IPS DF 4.7 (cell line): Measurements from ENCODE around the gene RIPOR3.
"Not testable (repeated sequence)": the region's sequence is repeated elsewhere in the genome, so short reads cannot be mapped to it uniquely, and the experiment has no call there.

Experiments used
- DNase-seq: peaks from one replicate; pipeline ENCODE4 v3.0.0-alpha.2; 2013; ENCODE audit warnings: low spot score; ENCODE audit errors: extremely low read depth

RIPOR3 gene

DNA sequence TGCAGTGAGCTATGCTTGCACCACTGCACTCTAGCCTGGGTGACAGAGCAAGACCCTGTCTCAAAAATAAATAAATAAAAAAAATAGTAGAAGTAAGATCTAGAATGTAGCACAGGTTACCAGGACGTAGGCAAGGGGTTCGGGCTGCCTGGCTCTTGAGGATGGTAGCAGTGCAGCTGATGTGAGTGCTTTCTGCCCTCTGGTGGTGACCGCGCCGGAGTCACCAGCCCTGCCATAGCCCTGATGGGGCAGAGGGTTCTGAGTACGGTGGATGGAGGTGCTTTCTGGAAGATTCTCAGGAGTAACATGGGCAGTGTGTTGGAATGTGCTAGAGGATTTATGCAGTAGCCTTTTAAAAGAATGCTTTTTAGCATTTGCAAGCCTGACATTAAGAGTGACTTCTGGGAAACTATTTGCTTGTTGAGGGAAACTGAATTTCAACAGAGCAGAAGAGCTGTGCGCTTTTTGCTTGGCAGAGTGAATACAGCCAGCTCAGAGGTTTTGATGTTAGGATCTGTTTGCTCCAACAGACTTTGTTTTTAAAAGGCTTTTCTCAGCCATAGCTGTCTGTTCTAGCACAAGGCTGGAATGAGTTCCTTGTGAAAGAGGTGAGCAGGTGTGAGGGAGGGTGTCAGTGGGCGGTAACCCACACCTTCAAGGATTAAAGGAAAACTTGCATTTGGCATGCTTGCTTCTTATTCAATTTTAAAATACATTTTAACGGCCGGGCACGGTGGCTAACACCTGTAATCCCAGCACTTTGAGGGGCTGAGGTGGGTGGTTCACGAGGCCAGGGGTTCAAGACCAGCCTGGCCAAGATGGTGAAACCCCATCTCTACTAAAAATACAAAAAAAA, 115.2 kb downstream of the RIPOR3 start:
- DNase-seq: no peak

DNA sequence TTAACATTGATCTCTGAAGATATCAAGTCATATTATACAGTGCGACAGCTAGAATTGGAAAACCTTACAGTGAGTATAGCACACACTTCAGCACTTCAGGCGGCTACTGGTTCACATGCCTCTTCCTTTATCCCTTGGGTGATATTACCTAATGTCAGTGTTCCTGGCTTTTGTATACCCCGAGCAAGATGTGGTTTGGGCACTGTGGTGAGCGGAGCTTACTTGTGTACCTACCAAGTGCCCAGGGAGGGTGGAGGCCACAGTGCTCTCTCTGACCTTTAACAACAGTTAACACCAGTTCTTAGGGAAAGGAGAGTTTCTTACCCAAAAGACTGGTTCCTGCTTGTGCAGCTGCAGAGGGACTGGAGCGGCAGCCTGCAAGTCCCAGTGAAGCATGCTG, 116.8 kb downstream of the RIPOR3 start:
- no peak for DNase-seq

DNA sequence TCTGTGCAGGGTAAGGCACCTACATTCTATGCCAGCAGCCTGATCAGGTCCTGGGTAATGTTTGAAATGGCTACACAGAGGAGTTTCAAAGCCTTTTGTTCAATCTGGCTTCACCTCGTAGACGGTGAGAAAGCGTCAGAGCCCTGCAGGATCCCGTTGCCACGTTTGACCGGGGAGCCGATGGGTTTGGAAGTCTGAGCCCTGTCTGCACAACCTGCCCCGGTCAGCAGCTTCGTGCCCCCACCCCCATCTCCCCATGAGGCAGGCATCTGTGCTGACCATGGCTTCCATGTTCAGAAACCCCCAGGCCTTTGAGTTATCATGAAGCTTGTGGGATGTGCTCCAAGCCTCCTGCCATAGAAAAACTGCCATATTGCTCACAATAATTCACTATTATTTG, 117.2 kb downstream of the RIPOR3 start:
- DNase-seq: no peak

DNA sequence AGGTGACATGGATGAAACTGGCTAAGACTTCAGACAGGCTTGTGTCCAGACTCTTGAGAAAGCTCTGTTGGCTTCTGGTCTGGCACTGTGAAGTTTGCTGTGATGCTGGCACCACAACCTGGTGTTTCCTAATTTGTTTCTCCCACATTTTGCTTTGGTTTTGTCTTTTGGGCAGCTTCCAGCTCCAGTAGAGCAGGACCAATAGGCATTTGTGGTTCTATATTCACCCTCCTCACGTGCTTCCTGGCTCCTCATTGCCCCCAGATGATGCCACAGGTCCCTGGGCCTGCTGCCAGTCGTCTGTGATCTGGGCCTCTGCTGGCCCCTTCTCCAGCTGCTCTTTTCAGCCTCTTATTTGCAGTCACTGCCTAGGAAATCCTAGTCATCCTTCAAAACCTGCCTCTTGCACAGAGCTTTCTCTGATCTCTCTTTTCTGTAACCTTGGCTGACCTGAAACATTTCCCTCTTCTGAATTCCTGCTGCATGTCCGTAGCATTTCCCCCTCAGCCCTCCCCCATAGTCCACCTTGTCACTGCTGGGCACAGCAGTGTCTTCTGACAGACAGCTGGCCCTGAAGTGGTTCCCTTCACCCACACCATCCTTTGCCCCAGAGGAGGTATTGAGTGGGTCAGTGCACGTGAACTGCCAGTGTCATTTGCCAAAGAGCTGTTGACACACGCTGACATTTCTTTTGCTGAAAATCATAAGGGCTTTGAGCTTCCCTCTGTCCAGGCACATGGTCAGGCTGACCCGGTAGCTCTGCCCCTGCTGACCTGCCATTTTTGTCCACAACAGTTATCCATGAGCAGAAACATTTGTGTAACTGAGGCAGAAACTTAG, 118.2 kb downstream of the RIPOR3 start:
- no peak for DNase-seq

DNA sequence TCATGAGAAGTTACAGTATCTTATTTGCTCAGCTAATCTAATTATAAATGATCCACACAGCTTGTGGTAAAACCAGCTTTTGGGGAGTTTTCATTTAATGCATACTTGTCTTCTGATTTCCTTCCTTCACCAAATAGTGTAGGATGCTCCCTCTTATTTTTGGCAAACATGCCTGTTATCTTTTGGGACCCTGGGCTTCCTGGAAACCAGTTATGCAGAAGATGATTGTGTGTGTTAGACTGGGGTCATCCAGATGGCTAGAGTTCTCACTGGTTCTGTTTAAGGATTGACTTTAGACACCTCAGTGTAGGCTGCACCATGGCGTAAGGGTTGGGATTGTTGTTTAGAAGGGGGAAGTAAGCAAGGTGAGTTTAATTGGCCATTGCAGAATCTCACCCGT, 119.9 kb downstream of the RIPOR3 start:
- no peak for DNase-seq

DNA sequence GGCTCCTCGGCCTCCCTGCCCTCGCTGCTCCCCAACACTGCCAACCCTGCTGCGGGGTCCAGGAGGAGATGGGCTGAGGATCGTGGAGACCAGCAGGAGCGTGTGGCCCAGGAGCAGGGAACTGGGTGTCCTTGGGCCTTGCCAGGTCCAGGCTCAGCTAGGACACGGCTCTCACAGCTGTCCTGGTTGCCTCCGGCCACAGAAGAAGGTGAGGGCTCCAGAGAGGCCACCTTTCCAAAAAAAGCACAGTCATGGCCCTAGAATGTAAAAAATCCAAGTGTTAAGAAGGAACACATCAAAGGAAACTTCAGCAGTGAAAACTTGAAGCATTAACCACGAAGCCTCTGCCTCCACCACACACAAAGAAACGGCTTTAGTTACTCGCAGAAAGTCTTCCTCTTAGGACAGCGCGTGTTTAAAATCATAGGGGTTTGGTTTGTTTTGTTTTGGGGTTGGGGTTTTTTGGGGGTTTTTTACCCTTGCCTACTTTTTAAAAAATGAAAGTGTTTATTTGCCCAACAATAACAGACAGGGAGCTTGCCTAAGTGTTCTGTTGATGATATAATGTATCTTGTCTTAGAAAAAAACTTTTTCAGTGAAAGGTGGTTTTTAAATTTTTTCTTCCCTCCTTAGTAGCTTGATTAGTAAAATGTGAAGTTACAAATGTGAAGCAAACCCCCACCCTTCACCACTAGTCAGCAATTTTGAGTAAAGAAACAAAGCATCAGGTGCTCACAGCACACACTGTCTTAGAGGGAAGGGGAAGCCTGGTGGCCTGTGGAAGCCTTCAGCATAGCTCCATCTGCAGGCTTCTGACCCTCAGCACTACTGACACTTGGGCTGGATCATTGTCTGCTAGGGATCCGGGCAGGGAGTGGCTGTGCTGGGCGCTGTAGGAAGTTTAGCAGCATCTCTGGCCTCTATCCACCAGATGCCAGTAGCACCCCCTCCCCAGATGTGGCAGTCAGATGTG, 121.2 kb downstream of the RIPOR3 start:
- DNase-seq: peak; percentile 11

DNA sequence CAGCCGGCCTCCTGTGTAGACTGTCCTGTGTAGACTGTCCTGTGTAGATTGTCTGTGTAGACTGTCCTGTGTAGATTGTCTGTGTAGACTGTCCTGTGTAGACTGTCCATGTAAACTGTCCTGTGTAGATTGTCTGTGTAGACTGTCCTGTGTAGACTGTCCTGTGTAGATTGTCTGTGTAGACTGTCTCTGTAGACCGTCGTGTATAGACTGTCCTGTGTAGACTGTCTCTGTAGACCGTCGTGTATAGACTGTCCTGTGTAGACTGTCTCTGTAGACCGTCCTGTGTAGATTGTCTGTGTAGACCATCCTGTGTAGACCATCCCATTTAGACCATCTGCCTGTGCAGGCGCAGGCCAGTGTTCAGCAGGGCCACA, 121.9 kb downstream of the RIPOR3 start:
- DNase-seq: not testable (repeated sequence)

DNA sequence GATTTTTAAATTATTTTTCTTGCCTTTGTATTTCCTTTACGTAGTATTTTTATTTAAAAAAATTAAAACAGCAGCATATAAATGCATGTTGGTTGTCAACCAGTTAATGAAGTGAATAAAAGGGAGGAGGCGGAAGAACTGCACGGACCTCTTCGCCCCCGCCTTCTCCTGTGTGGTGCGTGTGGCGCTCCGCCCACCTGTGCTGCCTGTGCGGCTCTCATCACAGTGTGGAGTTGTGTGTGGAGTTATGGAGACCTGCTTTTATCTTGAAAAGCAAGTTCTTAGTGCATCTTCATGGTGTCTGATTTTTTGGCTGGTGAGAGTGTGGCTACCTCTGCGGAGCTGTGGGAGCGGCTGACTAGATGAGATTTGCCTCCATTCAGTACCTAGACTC, 122.8 kb downstream of the RIPOR3 start:
- DNase-seq: no peak

DNA sequence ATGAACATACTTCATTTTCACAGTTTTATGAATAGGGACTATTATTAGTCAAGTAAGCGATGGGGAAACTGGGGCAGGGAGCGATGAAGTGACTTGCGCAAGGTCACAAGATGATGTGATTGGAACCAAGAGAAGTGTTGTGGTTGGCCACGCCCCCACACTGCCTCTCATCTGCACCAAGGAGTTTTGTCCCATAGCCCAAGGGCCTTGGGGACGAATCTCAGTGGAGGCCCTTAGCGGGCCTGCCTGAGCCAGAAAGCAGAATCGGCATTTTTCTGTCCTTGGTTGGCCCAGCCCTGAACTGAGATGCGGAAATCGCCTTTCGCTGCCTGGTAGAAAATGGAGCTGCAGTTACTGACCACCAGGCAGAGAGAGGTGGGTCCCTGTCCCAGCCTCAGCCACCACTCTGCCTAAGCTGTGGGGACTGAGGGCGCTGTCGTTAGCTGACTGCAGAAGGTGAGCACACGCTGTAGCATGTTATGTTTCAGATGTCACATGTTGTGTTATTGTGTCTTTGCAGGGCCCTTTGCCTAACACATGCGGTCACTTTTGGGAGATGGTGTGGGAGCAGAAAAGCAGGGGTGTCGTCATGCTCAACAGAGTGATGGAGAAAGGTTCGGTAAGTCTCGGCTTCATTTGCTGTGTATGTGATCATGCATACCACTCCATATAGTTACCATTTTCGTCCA, 123.3 kb downstream of the RIPOR3 start:
- no peak for DNase-seq

DNA sequence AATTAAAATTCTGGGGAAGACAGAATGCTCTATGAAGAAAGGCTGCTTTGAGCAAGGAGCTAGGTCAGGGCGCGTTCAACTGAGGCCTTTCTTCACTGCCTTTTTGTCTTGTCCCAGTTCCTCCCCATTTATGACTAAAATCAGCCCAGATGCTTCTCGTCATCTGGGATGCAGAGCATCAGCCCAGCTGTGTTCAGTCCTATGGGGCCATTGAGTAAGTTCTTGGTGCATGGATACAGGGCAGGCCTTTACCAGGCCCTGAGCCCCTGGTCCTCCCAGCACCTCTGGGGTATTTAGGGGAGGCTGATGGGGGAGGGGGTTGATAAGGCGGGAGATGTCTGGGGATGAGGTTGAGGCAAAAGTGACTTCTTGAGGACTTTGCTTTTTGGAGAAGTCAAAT, 125.5 kb downstream of the RIPOR3 start:
- DNase-seq: no peak

DNA sequence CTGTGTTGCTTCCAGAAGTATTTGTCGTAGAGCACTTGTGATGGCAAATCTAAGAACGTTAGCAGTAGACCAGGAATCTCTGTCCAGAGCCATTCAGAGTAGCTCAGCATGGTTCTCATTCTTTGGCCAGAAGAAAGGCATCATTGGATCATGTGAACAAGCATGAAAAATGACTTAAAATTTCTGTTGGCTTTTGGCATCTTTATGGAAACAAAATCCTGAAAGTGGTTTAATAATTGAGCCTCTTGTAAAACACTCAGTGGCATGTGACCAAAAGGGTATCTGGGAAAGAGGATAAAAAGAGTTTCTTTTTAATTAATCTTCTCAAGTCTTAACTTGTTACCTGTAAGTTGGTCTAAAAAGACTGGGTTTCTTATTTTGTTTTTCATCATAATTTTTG, 126.0 kb downstream of the RIPOR3 start:
- no peak for DNase-seq

DNA sequence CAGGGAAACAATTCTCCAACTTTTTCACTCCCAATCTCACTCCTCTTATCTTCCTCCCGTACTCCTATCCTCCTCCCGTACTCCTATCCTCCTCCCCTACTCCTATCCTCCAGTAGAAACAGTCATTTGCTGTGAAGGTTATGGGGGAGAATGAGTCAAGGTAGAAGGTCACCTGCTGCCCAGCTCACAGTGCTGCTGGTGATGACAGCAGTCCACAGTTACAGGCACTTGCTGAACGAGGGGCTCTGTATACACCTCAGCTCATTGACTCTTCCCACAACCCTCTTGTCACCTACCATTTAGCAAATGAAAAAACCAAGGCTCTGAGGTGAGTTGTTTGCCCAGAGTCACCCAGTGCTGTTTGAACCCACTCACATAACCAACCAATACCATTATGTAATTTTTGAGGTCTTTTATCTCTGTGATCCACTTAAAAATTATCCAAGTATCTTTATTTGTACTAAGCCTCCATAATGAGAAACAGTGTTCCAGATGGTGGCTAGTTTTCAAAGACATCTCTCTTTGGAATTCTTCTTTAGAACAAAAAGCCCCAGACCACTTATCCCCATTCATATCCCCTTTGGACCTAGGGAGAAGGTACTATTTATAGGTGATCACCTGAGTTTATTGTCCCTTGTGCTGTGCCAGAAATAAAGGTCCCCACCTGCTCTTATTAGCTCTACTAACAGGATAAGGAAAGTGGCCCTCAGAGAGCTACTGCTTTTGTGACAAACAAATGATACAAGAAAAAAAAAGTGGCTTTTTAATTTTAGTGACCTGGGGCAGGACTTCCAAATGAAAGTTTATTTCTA, 128.0 kb downstream of the RIPOR3 start:
- DNase-seq: no peak

DNA sequence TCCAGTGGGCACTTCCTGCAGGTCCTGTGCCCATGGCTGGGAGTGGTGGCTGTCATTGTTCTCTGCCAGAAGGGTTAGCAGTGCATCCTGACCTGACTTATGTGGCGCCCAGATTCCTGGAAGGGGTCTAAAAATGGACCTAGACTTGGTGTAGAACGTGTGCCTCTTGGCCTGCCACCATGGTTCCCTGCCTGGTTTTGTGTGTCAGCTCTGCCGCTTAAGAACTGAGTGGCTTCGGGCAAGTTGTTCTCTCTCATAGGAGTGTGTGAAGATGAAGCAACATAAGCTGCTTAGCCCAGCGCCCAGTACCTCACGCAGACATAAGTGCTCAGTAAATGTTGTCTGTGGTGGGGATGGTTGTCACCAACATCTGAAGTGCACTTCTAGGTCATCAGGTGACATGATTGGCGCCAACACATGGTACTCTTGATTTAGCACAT, 129.1 kb downstream of the RIPOR3 start:
- no peak for DNase-seq

DNA sequence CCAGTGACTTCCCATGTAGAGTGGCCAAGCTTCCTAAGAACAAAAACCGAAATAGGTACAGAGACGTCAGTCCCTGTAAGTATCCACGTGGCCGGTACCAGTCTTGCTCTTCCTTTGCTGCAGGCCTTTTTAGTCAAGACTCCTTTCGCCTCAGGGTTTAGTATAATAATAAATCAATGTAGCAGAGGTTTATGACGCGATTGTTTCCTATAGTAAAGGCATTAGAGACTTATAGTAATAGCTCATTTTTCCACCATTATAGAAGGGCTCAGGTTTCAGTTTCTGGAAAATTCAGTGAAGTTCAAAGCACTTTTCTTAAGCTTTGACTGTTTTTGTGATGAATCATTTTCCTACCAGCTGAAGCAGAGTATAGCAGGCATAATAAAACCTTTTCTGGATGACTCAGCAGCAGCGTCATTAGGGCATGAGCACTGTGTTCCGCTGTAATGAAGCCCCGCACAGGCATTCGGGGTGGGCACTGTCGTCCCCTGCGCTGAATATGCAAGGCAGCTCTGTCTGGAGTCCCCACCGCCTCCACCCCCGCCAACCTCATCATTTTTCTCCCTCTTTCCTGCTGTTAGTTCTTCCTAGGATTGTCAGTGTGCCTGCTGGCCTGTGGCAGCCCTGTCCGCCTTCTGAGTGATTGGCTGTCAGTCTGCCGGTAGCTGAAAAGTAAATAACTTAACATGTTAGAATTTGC, 129.8 kb downstream of the RIPOR3 start:
- DNase-seq: no peak

DNA sequence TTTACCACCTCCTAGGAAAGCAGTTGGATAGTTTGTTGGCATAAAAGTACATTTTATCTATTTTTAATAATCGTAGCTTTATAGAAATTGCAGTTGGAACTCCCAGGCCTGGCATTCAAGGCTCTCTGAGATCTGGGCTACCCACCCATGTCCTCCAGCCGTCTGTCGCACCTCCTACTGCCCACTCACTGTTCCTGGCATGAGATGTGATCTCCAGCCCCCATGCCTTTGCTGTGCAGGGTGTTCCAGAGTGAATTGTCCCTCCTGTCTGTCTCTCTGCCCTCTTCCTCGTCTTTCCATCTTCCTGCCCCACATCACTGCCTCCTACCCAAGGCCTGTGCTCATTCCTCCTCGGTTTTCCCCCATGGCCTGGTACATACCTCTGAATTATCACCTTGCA, 130.5 kb downstream of the RIPOR3 start:
- DNase-seq: no peak

DNA sequence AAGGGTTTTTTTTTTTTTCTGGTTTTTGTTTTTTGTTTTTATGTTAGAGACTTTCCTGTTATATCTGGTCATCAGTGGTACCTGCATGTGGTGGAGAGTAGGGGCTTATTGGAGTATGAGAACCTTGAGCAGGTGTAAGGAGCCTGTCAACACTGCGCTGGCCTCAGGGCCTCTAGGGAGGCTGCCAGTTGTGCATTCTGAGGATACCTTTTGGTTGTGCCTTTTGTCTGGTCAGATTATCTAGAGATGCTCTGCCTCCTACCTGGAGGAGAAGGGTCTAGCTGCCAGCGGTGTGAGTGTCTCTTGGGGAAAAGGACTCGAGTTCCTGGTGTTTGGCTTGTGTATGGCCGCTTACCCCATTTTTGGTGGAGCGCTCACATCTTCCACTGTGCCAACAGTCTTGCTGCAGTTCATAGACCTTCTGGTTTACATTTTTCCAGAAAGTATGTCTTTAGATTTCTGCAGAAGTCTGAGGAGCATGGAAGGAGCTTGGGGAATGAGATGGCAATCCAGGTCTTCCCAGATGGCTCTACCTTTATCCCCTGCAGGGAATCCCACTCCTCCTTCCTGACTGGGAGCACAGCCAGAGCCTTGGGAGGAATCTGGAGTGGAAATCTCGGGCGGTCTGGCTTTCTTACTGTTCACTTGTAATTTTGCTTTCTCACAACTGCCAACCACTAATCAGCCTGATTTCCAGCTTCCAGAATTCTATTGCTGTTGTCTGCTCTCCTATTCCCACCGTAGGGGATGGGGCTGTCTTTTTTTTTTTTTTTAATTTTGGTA, 131.3 kb downstream of the RIPOR3 start:
- no peak for DNase-seq

DNA sequence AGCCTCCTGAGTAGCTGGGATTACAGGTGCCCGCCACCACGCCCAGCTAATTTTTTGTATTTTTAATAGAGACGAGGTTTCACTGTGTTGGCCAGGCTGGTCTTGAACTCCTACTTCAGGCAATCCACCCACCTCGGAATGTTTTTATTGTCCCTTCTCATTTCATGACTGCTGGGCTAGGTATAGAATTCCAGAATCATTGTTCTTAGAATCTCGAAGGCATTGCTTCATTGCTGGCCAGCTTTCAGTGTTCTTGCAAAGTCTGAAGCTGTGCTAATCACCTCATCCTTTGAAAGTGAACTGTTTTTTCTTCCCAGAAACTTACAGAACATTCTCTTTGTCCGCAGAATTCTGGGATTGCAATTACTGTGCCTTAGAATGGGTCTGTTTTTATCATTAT, 132.2 kb downstream of the RIPOR3 start:
- DNase-seq: no peak

DNA sequence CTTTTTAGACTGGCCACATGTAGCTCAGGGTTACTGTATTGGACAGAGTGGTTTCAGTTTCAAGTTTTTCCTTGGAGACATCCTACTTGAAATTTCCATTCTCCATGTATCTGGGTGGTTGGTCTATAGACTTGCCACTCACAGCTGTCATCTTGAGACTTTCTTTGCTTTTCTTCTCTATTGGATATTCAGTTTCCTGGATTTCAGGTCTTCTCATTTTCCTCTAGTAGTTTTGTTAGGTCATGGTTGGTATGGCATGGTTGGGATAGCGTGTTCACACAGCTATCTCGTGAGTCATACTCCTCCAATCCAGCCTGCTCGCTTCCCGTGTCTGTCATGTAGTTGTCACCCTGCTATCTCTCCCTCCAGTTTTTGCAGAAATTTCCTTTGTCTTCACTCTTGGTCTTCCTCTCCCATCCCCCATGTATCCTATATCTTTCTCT, 132.8 kb downstream of the RIPOR3 start:
- no peak for DNase-seq
